DMS153 treated with DMSO at 0.1 percent for 48 hours (cell line): ENCODE measurements around the gene GLDC.
"Not testable (repeated sequence)": the region's sequence is repeated elsewhere in the genome, so short reads cannot be mapped to it uniquely, and the experiment has no call there.

ENCODE experiments used
- DNase-seq: peaks from one replicate; lab custom pipeline; 2025; ENCODE audit not compliant: unreplicated experiment; lab: John Stamatoyannopoulos, UW

Gene GLDC

DNA sequence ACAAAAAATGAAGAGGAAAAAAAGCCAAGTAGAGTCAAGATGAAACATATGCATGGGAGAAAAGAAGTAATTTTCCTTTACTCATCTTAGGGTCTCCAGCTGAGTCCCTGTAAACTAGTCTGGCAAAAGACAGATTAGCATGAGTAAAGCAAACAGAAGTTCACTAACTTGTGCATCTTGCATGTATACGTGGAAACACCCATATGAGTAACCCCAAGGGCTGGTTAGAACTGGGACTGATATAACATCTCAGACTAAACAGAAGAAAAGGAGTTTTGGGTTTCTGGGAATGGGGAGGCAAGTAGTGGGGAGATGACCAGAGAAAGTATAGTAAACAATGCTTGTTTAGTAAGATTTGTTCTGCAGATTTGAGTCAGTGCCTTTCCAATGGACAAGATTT, 20.1 kb upstream of the GLDC start:
- DNase-seq, result no peak

- DNase-seq, result no peak
Measured at GRCh38 chr9:6664204-6664680, 18.7 kb upstream of the GLDC start.

DNA sequence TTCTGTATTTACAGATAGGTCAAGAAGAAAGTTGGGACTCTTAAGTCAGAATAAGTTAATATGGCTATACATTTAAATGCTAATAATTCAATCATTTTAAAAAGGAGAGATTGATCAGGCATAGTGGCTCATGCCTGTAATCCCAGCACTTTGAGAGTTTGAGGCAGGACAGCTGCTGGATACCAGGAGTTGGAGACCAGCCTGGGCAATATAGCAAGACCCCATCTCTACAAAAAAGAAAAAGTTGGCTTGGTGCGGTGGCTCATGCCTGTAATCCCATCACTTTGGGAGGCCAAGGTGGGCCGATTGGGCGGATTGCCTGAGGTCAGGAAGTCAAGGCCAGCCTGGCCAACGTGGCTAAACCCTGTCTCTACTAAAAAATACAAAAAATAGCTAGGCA, 15.0 kb upstream of the GLDC start:
- DNase-seq, result no peak

DNA sequence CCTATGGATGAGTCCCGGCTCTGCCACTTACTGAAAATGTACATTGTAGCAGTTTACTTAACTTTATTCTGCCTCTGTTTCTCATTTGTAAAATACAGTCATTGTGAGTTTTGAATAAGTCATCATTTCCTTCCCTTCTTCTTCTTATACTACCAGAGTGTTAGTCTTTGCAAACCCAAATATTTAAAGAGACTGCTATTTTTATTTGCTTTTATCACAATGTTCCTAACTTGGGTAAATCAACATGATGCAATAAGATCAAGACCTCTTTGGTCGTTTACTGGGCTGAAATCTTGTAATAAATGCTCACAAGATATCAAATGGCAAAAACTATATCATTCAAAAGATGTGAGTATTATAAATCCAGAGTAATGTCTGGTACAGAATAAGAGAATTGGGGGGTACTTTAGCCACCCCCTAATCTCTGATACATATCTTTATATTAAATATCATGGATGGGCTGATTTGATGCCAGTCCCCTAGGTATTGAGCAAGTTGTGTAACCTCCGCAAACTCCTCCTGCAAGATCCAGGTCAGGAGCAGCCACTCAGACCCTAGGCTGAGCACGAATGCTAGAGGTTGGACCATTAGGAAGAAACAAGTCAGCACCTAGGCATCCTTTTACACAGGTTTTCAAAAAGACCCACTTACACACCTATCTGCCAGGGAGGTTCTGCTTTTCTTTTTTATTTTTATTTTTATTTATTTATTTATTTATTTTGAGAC, 13.3 kb upstream of the GLDC start:
- no peak for DNase-seq

DNA sequence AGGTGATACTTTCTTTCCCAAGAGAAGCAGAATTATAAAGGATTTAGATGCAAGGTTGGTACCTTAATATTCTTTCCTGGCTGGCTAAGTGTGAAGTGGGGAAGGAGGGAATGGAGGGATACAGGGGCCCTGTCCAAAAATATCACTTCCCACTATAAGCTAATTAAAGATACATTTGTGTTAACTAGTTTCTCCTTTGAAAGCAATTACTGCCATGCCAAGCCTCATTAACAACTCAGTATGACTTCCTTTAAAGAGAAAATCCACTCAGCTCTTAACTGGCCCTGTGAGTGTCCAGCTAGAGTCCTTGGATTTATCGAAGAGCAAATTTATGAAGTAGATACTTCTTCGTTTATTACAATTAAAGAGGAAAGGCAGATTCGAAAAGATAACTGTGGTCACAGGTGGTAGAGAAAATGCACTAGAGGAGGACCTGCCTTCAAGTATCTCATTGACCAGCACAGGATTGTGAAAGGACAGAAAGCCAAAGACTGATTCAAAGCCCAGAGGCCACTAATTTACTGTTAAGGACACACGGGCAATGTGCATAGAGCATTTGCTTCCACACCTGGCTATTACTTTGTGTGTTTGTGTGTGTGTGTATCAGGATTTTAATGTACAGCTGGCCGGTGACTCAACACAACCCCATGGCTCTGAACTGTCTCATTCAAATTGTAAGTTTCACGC, 11.2 kb upstream of the GLDC start:
- DNase-seq, result no peak

DNA sequence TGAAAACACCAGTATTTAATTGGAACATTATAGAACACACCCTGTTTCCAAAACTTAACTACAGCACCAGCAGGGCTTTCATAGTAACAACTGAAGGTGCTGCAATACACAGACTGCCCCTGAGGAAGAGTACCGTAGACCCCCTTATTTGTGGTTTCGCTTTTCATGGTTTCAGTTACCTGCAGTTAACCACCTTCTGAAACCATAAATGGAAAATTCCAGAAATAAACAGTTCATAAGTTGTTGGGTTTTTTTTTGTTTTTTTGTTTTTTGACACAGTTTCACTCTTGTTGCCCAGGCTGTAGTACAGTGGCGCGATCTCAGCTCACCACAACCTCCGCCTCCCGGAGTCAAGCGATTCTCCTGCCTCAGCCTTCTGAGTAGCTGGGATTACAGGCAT, 9.5 kb upstream of the GLDC start:
- no peak for DNase-seq

- DNase-seq, result no peak
Measured at GRCh38 chr9:6646293-6646636, 736 bp upstream of the GLDC start.

- DNase-seq, result not testable (repeated sequence)
Measured at GRCh38 chr9:6645105-6645354, 499 bp downstream of the GLDC start.

DNA sequence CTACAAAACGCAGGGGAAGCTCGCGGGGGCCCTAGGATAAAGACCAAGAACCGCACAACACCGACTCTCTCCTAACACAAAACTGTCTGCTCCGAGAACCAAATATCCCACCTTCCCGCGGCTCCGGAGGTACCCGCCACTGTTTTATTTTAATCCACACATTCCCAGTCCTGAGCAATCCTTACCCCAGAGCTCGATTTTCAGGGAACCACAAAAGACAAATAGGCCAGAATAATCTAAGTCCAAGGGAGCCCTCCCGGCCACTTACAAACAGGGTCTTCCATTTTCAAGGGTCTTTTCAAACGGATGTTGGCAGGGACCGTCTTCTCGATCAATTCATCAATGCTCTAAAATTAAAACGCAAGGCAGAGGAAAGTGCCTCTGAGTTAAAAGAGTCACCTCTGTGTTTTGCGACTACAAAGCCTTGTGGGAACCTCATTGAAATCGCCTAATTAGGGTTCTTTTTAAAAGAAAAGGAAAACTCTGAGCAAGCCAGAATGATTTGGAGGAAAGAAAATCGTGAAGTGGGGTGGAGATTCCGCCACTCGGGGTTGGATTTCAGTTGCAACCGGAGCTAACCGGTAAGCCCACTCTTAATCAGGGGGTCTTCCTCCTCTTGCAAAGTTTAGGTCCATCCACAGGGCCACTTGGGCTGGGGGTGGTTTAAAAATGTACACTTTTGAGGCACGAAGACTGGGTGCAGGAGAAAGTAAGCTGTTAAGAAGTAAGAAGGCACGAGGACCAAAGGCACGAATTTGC, 1.0 kb downstream of the GLDC start:
- no peak for DNase-seq

DNA sequence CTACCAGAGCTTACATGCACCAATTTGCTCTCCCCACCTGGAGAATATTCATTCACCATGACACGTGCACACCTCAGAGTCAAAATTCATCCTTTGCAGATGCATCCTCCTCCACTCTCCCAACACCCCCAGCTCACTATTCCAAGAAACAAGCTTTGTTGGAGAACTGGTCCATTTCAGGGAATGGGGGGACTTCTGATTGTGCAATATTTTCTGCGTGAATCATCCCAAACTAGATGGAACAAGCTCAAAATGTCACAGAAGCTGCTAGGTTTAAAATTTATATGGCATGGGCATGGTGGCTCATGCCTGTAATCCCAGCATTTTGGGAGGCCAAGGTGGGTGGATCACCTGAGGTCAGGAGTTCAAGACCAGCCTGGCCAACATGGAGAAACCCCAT, 3.6 kb downstream of the GLDC start:
- DNase-seq, result no peak

DNA sequence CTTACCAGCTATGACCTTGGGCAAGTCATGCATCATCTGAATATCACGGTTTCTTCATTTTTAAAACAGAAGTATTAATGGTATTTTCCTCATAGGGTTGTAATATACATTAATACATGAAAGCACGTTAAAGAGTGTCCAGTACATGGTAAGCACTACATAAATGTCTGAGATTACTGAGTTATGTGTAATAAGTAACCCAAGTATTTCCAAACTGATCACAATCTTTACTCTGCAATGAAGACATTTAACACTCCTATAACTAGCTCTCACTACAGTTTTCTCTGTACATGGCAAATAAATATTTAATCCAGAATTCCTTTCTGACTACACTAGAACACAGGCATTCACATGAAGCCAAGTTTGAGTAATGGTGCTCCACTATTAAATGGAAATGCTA, 4.0 kb downstream of the GLDC start:
- DNase-seq, result no peak

DNA sequence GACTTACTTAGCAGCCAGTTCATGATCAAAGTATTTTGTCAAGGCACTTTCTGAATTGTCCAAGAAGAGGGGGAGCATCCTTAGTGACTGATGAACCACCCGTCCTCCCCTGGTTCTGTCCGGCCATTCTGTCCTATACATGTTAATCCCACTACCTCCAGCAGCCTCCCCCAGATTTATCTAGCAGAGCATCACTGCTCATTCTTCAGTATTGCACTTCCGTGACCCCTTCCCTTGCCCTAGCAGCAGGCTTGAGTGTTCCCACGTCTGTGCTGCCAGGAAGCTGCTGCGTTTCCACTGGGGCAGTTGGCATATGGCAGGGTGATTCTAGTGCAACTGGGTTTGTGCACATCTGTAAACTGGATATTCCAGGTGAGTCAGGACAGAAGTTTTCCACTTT, 4.5 kb downstream of the GLDC start:
- DNase-seq, result no peak

GRCh38 chr9:6640268-6641051, 5.1 kb downstream of the GLDC start:
- no peak for DNase-seq

DNA sequence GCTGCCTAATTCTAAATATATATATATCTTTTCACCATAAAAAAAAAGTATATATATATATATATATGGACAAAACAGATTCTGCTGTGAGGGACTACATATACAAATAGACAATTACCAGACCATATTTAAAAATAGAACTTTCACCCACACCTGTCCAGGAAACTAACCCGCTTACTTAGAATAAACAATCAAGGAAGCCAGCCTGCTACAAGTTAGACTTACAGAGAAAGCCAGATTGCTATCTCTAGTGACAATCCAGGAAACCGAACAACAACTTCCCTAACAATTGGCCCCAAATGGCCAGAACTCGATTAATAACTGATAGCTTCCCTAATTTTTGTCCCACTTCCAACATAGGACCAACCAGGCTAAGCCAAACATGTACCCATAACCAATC, 5.9 kb downstream of the GLDC start:
- no peak for DNase-seq

DNA sequence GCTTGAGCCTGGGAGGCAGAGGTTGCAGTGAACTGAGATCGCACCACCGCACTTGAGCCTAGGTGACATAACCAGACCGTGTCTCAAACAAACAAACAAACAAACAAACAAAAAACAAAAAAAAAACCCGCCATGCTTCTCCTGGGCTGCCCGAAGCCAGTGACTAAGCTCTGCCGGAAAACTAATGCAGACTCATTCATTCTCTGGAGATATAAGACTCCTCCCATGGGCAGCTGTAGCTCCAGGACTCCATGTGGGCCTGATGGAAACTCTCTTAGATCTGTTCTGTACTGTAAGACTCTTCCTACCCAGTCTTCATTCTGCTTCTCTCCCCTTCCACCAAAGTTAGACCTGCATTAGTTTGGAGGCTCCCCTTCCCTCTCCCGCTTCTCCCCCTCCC, 11.1 kb downstream of the GLDC start:
- DNase-seq, result no peak

DNA sequence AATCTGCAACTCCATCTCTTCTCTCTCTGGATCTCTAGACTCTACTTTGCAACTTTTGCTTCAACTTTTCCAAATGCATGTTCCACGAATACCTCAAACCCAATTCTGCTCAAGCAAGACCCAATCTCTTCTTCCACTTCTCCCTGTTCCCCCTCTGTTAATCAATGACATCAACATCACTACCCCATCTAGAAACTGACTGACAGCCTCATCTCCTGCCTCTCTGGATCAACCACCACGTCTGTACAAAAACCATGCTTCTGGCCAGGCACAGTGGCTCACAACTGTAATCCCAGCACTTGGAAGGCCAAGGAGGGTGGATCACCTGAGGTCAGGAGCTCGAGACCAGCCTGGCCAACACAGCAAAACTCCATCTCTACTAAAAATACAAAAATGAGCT, 12.2 kb downstream of the GLDC start:
- no peak for DNase-seq

DNA sequence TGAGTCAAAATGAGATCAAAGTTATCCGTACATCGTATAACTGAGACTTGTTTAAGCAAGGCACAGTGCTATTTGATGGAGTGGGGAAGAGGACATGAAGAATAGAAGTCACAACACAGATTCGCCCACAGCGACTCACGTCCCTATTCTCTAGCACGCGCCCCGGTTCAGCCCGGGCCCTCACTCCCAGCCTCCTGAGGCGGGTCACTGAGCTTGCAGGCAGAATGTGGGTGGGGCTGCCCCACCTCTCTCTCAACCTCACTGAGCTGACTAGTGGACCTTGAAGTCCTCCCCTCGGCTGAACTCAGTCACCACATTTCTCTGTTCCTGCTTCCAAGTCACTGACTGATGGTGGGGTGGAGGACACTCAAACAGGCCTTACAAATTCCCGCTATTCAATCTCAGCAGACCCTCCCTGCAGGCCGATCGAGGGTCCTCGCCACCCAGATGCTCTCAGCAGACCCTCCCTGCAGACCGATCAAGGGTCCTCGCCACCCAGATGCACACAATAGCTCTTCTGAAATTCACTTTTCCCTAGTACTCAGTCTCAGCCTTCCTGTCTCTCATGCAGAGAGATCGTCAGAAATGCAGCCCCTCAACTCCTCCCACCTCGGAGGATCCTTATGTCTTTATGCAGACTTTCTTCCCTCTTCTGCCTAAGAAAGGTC, 12.9 kb downstream of the GLDC start:
- DNase-seq, result no peak

GRCh38 chr9:6631207-6631512, 14.4 kb downstream of the GLDC start:
- no peak for DNase-seq

DNA sequence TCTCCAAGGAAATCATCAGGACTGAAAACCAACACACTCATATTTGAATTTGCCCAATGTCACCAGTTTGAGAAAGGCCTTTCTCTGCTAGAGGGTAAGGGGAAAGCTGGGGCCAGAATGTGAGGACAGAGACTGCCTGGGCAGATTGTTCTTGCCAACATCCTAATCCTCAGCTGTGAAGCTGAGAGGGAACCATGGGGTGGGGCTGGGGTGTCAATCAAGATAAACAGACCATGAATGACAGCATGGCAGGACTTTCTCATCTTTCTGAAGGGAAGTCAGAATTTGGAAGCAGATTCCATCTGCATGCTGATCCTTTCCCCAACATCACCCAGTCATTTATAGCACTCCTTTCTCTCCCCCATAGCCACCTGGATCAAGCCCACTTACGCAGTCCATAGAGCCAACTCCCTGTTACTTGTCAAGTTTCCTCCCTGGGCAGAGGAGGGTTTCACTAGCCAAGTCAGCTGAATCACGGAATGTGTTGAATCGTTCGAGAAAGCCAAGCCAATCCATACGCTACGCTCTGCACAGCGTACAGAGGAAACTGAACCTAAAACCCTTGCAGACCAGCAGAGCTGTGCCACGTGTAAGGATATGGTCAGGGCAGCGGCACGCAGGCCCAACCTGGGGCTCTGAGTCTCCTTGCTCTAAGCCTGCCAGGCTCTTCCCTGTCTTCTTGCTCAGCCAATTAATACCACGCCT, 14.9 kb downstream of the GLDC start:
- no peak for DNase-seq

GRCh38 chr9:6628704-6629103, 16.8 kb downstream of the GLDC start:
- DNase-seq, result no peak

GRCh38 chr9:6625363-6625762, 20.2 kb downstream of the GLDC start:
- DNase-seq, result no peak
